Activated naive CD8-positive, alpha-beta T cell treated with anti-CD3 and anti-CD28 coated beads, Interleukin-2, amount 10 ng/mL, durations not matched to agents 7 days and 5 days (primary cell): ENCODE results near the gene DNAH2. TPM values are rescaled to one million over a fixed set of nuclear protein-coding genes. Genes with fewer than 3 reads are reported as not detected.
"Not testable (repeated sequence)": the region's sequence is repeated elsewhere in the genome, so short reads cannot be mapped to it uniquely, and the experiment has no call there.

ENCODE experiments used
- ATAC-seq: fragments of 150-1000 bp; cut with Tn5 transposase; one replicate; pipeline ENCODE4 v1.10.0; 2021; ENCODE audit warnings: low read depth, moderate library complexity
- POLR2A ChIA-PET: fragments of 350-600 bp; sonication (Branson Sonifier 250); formaldehyde crosslinking; loops from one replicate; lab custom pipeline; 2021; ENCODE audit warnings: antibody characterized with exemption; lab: Charles Lee
- DNase-seq: peaks from one replicate; pipeline ENCODE4 v3.0.0; 2021
- H3K27ac Mint-ChIP-seq: one replicate; pipeline ENCODE4 v1.8.0; 2022; ENCODE audit warnings: mild to moderate bottlenecking, mixed read lengths
- H3K27me3 Mint-ChIP-seq: one replicate; pipeline ENCODE4 v1.8.0; 2022; ENCODE audit warnings: mild to moderate bottlenecking, moderate library complexity, mixed read lengths
- H3K36me3 Mint-ChIP-seq: one replicate; pipeline ENCODE4 v1.8.0; 2021; ENCODE audit warnings: mild to moderate bottlenecking, mixed read lengths
- H3K4me1 Mint-ChIP-seq: one replicate; pipeline ENCODE4 v1.8.0; 2021; ENCODE audit warnings: mixed read lengths
- H3K4me3 Mint-ChIP-seq: one replicate; pipeline ENCODE4 v1.8.0; 2022; ENCODE audit warnings: mild to moderate bottlenecking, moderate library complexity, mixed read lengths
- H3K9me3 Mint-ChIP-seq: one replicate; pipeline ENCODE4 v1.8.0; 2021; ENCODE audit warnings: mixed read lengths
- total RNA-seq, 2 experiments: library from RNA; stranded (reverse); gene quantifications; one replicate each; pipeline ENCODE4 v1.2.3, GENCODE V29; 2021

DNAH2 gene
- total RNA-seq, 2 experiments from 2014 or later, result not detected

DNA sequence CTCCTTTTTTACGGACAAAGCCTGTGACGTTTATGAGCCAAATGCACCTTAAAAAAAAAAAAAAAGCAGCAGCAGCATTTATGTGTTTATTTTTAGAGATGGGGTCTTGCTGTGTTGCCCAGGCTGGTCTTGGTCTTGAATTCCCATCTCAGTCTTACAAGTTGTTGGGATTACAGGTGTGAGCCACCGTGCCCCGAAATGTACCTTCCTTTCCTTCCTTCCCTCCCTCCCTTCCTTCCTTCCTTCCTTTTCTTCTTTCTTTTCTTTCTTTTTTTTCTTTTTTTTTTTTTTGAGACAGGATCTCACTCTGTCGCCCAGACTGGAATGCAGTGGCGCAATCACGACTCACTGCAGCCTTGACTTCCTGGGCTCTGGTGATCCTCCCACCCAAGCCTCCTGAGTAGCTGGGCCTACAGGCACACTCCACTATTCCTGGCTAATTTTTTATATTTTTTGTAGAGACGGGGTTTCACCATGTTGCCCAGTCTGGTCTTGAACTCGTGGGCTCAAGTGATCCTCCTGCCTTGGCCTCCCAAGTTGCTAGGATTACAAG, 92.3 kb downstream of the DNAH2 start:
- POLR2A ChIA-PET, H3K36me3 Mint-ChIP-seq, H3K9me3 Mint-ChIP-seq: not testable (repeated sequence)

DNA sequence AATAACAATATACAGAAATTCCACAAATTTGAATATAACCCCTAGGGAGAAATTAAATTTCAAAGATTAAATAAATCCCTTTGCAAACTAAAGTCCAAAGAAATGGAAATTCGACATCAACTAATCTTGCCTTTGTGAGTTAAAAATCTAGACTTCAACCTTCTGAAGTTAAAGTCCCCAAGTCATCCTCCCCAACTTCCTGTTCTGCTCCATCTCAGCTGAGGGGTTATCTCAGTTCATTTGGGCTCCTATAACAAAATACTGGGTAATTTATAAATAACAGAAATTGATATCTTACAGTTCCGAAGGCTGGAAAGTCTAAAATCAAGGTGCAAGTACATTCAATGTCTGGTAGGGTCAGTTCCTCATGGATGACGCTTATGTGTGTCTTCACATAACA, 93.7 kb downstream of the DNAH2 start:
- Mint-ChIP-seq H3K4me3 (no peak overlapping the region), H3K36me3 (no peaks in the 10 kb centered on the region), H3K27ac (no peak overlapping the region), H3K9me3 (no peaks in the 10 kb centered on the region), H3K4me1 (no peaks in the 10 kb centered on the region), H3K27me3 (peaks cover 4% of the 10 kb centered on the region)
- ATAC-seq (no peak), DNase-seq (no peak)
- POLR2A ChIA-PET, result no interaction called here

More for the DNA sequence above, 92.3 kb downstream of the DNAH2 start:
- ATAC-seq, H3K27ac Mint-ChIP-seq, H3K4me1 Mint-ChIP-seq, DNase-seq, H3K27me3 Mint-ChIP-seq, H3K4me3 Mint-ChIP-seq: not testable (repeated sequence)

DNA sequence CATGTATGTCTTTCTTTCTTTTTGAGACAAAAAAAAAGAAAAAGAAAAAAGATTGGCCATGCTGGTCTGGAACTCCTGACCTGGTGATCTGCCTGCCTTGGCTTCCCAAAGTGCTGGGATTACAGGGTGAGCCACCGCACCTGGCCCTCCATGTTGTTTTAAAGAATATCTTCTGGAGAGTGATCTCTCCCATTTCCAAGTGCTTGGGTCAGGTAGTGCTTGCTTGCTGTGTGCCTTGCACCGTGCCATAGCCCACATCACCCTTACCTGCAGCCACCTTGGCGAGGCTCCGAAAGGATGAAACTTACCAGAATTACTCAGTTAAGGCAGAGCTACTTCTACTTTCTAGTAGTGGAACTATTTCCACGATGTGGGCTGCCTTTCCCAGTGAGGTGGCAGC, 97.4 kb downstream of the DNAH2 start:
- H3K4me1 Mint-ChIP-seq, result no peaks in the 10 kb centered on the region
- H3K4me3 Mint-ChIP-seq, result no peak overlapping the region
- DNase-seq (no peak), ATAC-seq (no peak)
- no peaks in the 10 kb centered on the region for H3K36me3 Mint-ChIP-seq
- no peak overlapping the region for H3K27ac Mint-ChIP-seq
- POLR2A ChIA-PET, result no interaction called here
- no peaks in the 10 kb centered on the region for H3K9me3 Mint-ChIP-seq
- no peaks in the 10 kb centered on the region for H3K27me3 Mint-ChIP-seq

DNA sequence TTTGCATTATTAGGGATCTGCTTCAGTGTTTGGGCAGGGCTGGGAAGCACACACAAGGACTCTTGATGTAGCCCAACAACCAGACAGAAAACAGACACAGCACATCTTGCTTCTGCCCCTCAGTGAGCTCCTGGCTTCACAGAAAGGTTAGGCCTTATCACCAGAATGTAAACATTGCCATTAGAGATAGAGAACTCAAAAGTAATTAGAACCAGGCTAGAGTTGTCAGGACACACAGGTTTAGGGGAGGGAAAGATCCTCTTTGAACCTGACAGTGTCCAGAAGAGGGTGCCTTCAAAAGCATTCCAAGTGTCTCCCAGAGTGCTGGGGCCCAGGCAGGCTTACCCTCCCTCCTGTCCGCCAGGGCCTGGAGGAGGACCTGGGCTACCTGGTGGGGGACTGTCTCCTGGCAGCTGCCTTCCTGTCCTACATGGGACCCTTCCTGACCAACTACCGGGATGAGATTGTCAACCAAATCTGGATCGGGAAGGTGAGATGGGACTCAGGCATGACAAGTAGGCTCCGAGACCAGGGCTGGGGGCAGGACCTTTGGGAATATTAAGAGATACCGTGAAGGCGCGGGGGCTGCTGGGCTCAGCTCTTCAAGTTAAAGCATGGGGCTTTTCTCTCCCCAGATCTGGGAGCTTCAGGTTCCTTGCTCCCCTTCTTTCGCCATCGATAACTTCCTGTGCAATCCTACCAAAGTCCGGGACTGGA, 99.5 kb downstream of the DNAH2 start:
- POLR2A ChIA-PET, result no interaction called here
- DNase-seq (no peak), ATAC-seq (no peak)
- Mint-ChIP-seq H3K36me3 (no peaks in the 10 kb centered on the region), H3K27me3 (no peaks in the 10 kb centered on the region), H3K27ac (no peak overlapping the region), H3K9me3 (no peaks in the 10 kb centered on the region), H3K4me3 (no peak overlapping the region), H3K4me1 (no peaks in the 10 kb centered on the region)

DNA sequence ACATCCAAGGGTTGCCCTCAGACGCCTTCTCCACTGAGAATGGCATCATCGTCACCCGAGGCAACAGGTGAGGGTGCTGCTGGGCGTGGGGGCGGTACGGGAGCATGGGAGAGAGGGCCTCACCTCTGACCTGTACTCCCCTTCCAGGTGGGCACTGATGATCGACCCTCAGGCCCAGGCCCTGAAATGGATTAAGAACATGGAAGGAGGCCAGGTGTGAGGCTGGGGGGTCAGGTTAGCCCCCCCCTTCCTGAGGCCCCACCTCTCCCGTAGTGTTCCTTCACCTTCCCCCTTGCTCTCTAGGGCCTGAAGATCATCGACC, 100.1 kb downstream of the DNAH2 start:
- Mint-ChIP-seq H3K4me1 (no peaks in the 10 kb centered on the region), H3K36me3 (no peaks in the 10 kb centered on the region), H3K27ac (no peak overlapping the region), H3K4me3 (no peak overlapping the region), H3K9me3 (no peaks in the 10 kb centered on the region), H3K27me3 (no peaks in the 10 kb centered on the region)
- no peak for ATAC-seq
- POLR2A ChIA-PET, result no interaction called here
- DNase-seq, result no peak

DNA sequence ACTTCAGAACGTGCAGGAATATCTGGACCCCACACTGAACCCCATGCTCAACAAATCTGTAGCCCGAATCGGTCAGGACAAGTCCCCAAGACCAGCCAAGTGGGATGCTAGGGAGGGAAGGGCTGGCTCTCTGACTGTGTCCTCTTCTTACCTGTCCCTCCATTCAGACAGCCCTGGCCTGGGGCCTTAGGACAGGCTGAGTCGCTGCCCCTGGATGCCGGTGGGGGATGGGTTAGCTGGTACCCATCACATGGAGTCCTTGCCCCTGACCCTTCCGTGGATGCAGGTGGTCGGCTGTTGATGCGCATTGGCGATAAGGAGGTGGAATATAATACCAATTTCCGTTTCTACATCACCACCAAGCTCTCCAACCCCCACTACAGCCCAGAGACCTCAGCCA, 100.5 kb downstream of the DNAH2 start:
- no peak overlapping the region for H3K4me3 Mint-ChIP-seq
- ATAC-seq (no peak), DNase-seq (no peak)
- H3K4me1 Mint-ChIP-seq, result no peaks in the 10 kb centered on the region
- no peaks in the 10 kb centered on the region for H3K9me3 Mint-ChIP-seq
- POLR2A ChIA-PET, result no interaction called here
- no peaks in the 10 kb centered on the region for H3K36me3 Mint-ChIP-seq
- no peaks in the 10 kb centered on the region for H3K27me3 Mint-ChIP-seq
- no peak overlapping the region for H3K27ac Mint-ChIP-seq

DNA sequence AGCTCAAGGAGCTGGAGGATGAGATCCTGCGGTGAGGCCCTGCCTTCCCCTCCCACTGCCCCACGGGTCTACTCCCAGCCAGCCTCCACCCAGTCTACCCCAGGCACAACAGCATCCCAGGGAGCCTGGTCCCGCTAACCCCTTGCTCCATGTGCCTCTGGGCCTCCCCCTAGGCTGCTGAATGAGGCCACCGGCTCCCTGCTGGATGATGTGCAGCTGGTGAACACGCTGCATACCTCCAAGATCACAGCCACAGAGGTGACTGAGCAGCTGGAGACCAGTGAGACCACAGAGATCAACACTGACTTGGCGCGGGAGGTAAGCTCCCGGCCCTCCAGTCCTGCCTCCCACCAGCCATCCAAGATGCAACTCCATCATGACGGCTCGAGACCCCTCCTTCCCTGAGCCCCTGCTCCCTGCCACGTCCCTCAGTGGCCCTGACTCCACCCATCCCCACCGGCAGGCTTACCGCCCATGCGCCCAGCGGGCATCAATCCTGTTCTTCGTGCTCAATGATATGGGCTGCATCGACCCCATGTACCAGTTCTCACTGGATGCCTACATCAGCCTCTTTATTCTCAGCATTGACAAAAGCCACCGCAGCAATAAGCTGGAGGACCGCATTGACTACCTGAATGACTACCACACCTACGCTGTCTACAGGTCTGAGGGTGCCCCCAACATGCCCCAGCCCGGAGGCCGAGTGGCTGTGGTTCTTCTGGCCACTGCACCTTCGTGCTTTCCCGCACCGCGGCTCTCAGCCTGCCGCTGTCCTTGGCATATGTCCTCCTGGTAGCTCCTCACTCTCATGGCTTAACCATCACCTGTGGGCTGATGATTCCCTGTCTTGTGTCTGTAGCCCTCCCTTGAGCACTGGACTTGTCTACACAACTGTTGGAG, 101.5 kb downstream of the DNAH2 start:
- no peaks in the 10 kb centered on the region for H3K27me3 Mint-ChIP-seq
- ATAC-seq (no peak), DNase-seq (no peak)
- H3K4me3 Mint-ChIP-seq, result no peak overlapping the region
- POLR2A ChIA-PET, result no interaction called here
- no peak overlapping the region for H3K27ac Mint-ChIP-seq
- H3K36me3 Mint-ChIP-seq, result no peaks in the 10 kb centered on the region
- H3K4me1 Mint-ChIP-seq, result no peaks in the 10 kb centered on the region
- no peaks in the 10 kb centered on the region for H3K9me3 Mint-ChIP-seq

DNA sequence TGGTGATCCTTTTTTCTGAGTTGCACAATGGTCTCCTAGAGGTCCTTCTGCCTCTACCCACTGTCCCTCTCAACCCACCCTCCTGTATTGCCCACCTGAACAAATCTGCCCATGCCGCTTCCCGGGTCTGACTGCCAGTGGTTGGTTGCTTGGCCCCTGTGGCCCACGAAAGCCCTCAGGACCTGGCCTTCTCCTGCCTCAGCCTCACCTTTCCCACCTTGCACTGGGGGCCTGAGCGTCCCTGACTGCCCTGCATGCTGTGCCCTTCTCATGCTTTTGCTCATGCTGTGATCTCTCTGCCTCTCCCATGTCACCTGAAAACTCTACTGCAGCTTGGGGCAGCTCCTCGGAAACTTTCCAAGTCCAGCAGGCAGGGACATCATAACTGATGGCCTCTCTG, 102.7 kb downstream of the DNAH2 start:
- H3K4me1 Mint-ChIP-seq, result peaks cover 2% of the 10 kb centered on the region
- no peak for ATAC-seq
- peak overlapping the region; percentile 24 for H3K27ac Mint-ChIP-seq
- POLR2A ChIA-PET, result interaction anchor here (1.5 kb wide), 1 partner anchor 170 kb away, joined by 4 read pairs; no protein-coding TSS in a partner anchor
- H3K9me3 Mint-ChIP-seq, result no peaks in the 10 kb centered on the region
- peaks cover 3% of the 10 kb centered on the region for H3K27me3 Mint-ChIP-seq
- no peaks in the 10 kb centered on the region for H3K36me3 Mint-ChIP-seq
- no peak for DNase-seq
- no peak overlapping the region for H3K4me3 Mint-ChIP-seq

DNA sequence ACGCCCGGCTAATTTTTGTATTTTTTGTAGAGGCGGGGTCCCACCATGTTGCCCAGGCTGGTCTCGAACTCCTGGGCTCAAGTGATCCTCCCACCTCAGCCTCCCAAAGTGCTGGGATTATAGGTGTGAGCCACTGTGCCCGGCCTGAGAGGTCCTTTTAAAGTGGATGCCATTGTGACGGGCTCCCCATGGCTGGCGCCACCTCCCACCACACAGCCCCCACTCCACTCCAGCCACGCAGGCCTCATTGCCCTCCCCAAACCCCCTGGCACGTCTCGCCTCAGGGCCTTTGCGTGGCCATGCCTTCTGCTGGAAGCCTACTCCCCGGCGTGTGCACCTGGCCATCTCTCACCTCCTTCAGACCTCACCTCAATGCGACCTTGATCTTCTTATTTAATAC, 104.6 kb downstream of the DNAH2 start:
- POLR2A ChIA-PET, result no interaction called here
- H3K27ac Mint-ChIP-seq, result no peak overlapping the region
- no peaks in the 10 kb centered on the region for H3K36me3 Mint-ChIP-seq

DNA sequence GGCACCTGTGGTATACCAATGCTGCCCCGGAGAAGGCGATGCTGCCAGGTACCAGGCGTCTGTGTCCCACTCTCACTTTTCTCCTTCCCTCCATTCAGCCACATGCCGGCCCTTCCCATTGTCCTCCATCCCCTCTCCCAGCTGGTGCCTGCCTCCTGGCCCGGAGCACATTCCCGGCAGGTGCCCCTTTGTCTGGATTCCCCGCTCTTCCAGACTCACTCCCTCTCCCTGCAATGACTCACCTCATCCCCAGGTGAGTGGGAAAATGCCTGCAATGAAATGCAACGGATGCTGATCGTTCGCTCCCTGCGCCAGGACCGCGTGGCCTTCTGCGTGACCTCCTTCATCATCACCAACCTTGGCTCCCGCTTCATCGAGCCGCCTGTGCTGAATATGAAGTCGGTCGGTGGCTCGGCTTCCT, 106.0 kb downstream of the DNAH2 start:
- peaks cover 2% of the 10 kb centered on the region for H3K4me1 Mint-ChIP-seq
- ATAC-seq (no peak), DNase-seq (no peak)
- POLR2A ChIA-PET, result interaction anchor here (0.7 kb wide), 1 partner anchor 28 kb away, joined by 8 read pairs; no protein-coding TSS in a partner anchor
- no peaks in the 10 kb centered on the region for H3K36me3 Mint-ChIP-seq
- H3K27me3 Mint-ChIP-seq, result peaks cover 10% of the 10 kb centered on the region
- H3K9me3 Mint-ChIP-seq, result no peaks in the 10 kb centered on the region
- H3K4me3 Mint-ChIP-seq, result no peak overlapping the region
- no peak overlapping the region for H3K27ac Mint-ChIP-seq

More for the DNA sequence above, 104.6 kb downstream of the DNAH2 start:
- no peak for ATAC-seq
- DNase-seq, result no peak
- Mint-ChIP-seq H3K27me3 (peaks cover 5% of the 10 kb centered on the region), H3K4me3 (no peak overlapping the region), H3K9me3 (no peaks in the 10 kb centered on the region), H3K4me1 (peaks cover 2% of the 10 kb centered on the region)

DNA sequence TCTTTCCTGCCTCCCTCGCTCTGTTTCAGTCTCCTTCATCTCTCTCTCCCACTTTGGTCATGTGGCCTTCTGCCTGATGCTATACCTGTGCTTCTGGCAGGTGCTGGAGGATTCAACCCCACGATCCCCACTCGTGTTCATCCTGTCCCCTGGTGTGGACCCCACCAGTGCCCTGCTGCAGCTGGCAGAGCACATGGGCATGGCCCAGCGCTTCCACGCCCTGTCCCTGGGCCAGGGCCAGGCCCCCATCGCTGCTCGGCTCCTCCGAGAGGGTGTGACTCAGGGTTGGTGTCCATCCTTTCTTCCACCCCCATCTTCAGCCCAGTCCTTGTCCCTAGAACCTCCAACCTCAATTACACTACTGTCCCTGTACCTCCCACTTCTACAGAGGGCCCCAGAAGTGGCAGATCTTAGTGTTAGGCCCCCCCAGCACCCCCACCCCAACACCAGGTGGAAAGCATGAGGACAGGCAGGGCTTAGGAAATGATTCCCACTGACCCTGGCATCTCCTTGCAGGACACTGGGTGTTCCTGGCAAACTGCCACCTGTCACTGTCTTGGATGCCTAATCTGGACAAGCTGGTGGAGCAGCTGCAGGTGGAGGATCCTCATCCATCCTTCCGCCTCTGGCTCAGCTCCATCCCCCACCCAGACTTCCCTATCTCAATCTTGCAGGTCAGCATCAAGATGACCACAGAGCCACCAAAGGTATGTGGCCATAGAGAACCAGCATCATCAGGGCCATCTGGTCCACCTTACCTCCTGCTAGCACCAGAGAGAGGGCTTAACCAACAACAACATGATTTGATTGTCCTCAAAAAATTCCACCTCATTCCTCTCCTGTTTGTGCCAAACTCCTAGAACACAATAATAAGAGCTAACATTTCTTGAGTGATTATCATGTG, 106.7 kb downstream of the DNAH2 start:
- Mint-ChIP-seq H3K27me3 (peaks cover 12% of the 10 kb centered on the region), H3K36me3 (no peaks in the 10 kb centered on the region), H3K4me1 (peaks cover 2% of the 10 kb centered on the region), H3K4me3 (no peak overlapping the region), H3K9me3 (no peaks in the 10 kb centered on the region), H3K27ac (no peak overlapping the region)
- POLR2A ChIA-PET, result interaction anchor here (1.1 to 1.2 kb wide), 2 partner anchors 11 to 18 kb away, joined by 3 to 4 read pairs; no protein-coding TSS in a partner anchor
- ATAC-seq (no peak), DNase-seq (no peak)

DNA sequence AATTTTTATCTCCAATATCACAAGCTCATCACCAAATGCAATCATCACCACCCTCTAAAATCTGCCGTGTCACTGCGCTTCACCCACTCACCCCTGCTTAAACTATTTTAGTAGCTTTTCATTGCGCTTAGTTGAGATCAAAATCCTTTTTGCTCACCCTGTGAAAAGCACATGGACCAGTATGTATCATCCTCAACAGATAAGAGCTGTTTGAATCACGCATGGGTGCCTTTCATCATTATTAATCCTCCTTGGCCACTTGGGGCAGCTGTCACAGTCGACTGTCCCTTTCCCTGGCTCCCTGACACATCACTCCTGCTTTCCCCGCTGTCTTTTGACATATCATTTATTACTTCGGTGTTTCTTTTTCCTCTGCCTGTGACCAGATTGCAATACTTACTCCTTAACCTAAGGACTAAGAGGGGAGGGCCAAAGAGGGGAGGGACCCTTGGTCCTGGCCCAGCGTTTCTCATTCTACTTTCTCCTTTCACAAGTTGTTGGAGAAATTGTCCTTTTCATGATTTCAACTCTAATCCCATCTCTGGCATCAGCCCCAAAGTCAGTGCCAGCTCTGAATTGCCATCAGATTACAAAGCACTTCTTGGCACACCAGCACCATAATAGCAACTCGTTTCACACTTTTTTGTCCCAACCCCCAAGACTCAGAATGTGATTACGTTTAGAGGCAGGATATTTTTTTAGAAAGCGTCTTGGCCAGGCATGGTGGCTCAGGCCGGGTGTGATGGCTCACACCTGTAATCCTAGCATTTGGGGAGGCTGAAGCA, 107.9 kb downstream of the DNAH2 start:
- no peak overlapping the region for H3K27ac Mint-ChIP-seq
- H3K36me3 Mint-ChIP-seq, result no peaks in the 10 kb centered on the region
- no peak for ATAC-seq
- H3K4me1 Mint-ChIP-seq, result peaks cover 2% of the 10 kb centered on the region
- POLR2A ChIA-PET, result interaction anchor here (1.1 to 1.2 kb wide), 2 partner anchors 10 to 17 kb away, joined by 3 to 4 read pairs; no protein-coding TSS in a partner anchor
- no peak overlapping the region for H3K4me3 Mint-ChIP-seq
- peaks cover 15% of the 10 kb centered on the region for H3K27me3 Mint-ChIP-seq
- DNase-seq, result no peak
- no peaks in the 10 kb centered on the region for H3K9me3 Mint-ChIP-seq
